GM21423 (cell line): ENCODE results near the gene ANKH.

Experiments
- ATAC-seq: cut with Tn5 transposase; IDR thresholded peaks from one replicate; pipeline ENCODE4 v1.9.1; 2021; ENCODE audit warnings: mild to moderate bottlenecking, moderate library complexity; ENCODE audit not compliant: unreplicated experiment

ANKH gene

GRCh38 chr5:14672082-14672481 lies 199.5 kb downstream of the ANKH start:
- ATAC-seq = no peak

- no peak for ATAC-seq
Observed at GRCh38 chr5:14671414-14671813, 200.2 kb downstream of the ANKH start.

- no peak for ATAC-seq
Observed at GRCh38 chr5:14669975-14670374, 201.6 kb downstream of the ANKH start.

GRCh38 chr5:14669415-14669814 lies 202.2 kb downstream of the ANKH start:
- ATAC-seq = no peak

- ATAC-seq = no peak
Observed at GRCh38 chr5:14668181-14668591, 203.4 kb downstream of the ANKH start.

- no peak for ATAC-seq
Observed at GRCh38 chr5:14667770-14668169, 203.8 kb downstream of the ANKH start.

GRCh38 chr5:14667290-14667689 lies 204.3 kb downstream of the ANKH start:
- ATAC-seq = no peak

GRCh38 chr5:14666357-14666756 lies 205.2 kb downstream of the ANKH start:
- no peak for ATAC-seq

GRCh38 chr5:14665949-14666348 lies 205.6 kb downstream of the ANKH start:
- ATAC-seq = peak; percentile 29

- no peak for ATAC-seq
Observed at GRCh38 chr5:14665101-14665822, 206.3 kb downstream of the ANKH start.

GRCh38 chr5:14664270-14665100 lies 207.1 kb downstream of the ANKH start, which contains the start of gene OTULIN:
OTULIN (plus strand) TSS chr5:14664718; CDS start chr5:14664826, 108 bp downstream.
- ATAC-seq = peak; percentile 63

GRCh38 chr5:14663734-14664269 lies 207.8 kb downstream of the ANKH start:
- ATAC-seq = peak; percentile 15

- ATAC-seq = no peak
Observed at GRCh38 chr5:14662721-14663260, 208.8 kb downstream of the ANKH start.

- ATAC-seq = no peak
Observed at GRCh38 chr5:14660833-14661232, 210.7 kb downstream of the ANKH start.

GRCh38 chr5:14659821-14660607 lies 211.6 kb downstream of the ANKH start:
- ATAC-seq = no peak

GRCh38 chr5:14656898-14657297 lies 214.7 kb downstream of the ANKH start:
- ATAC-seq = no peak

- ATAC-seq = no peak
Observed at GRCh38 chr5:14655146-14655741, 216.3 kb downstream of the ANKH start.
